ENCODE data around the gene C4orf50.

C4orf50 gene

GRCh38 chr4:5854929-5855328, 163.3 kb downstream of the C4orf50 start:
- TF ChIP-seq TAF1 (IDR thresholded peaks at IDR 0.05; ENCODE audit: borderline replicate concordance, insufficient read depth, low read length) (no peak), REST (IDR thresholded peaks at IDR 0.05; ENCODE audit: insufficient read depth in 1 of 2, low read depth in 2 of 2, low read length in 2 of 2) (no peak), POLR2AphosphoS5 (IDR thresholded peaks at IDR 0.05; ENCODE audit: low read depth, low read length) (no peak), FOXP2 (optimal IDR thresholded peaks at IDR 0.05; ENCODE audit: borderline replicate concordance, extremely low read depth, extremely low read length, insufficient read depth) (no peak), SIN3A (IDR thresholded peaks at IDR 0.05; ENCODE audit: borderline replicate concordance, insufficient read depth, low read length) (no peak)

GRCh38 chr4:5852523-5853202, 165.6 kb downstream of the C4orf50 start:
- TF ChIP-seq REST (IDR thresholded peaks at IDR 0.05; ENCODE audit: insufficient read depth in 1 of 2, low read depth in 2 of 2, low read length in 2 of 2) (no peak), FOXP2 (optimal IDR thresholded peaks at IDR 0.05; ENCODE audit: borderline replicate concordance, extremely low read depth, extremely low read length, insufficient read depth) (no peak), TAF1 (IDR thresholded peaks at IDR 0.05; ENCODE audit: borderline replicate concordance, insufficient read depth, low read length) (no peak), SIN3A (IDR thresholded peaks at IDR 0.05; ENCODE audit: borderline replicate concordance, insufficient read depth, low read length) (no peak), POLR2AphosphoS5 (IDR thresholded peaks at IDR 0.05; ENCODE audit: low read depth, low read length) (no peak)

- TF ChIP-seq SIN3A (IDR thresholded peaks at IDR 0.05; ENCODE audit: borderline replicate concordance, insufficient read depth, low read length) (no peak), FOXP2 (optimal IDR thresholded peaks at IDR 0.05; ENCODE audit: borderline replicate concordance, extremely low read depth, extremely low read length, insufficient read depth) (no peak), TAF1 (IDR thresholded peaks at IDR 0.05; ENCODE audit: borderline replicate concordance, insufficient read depth, low read length) (no peak), REST (IDR thresholded peaks at IDR 0.05; ENCODE audit: insufficient read depth in 1 of 2, low read depth in 2 of 2, low read length in 2 of 2) (no peak)
Observed at GRCh38 chr4:5851637-5852301, 166.5 kb downstream of the C4orf50 start.

All from PFSK-1 (cell line).